Endothelial cell of umbilical vein (primary cell): ENCODE results near the gene TICRR. TPM values are rescaled to one million over a fixed set of nuclear protein-coding genes. Genes with fewer than 3 reads are reported as not detected.
A peak's percentile ranks its signal among the peaks of the same experiment; 100 is the strongest.

ENCODE experiments used
- BruUV-seq: library from RNA; stranded (reverse); fragments of 400-500 nt; replicated peaks from 2 replicates; lab custom pipeline; 2021; lab: Mats Ljungman, UMichigan
- CTCF ChIA-PET: fragments of 300-600, 350-600 bp; sonication (Branson Sonifier 250); formaldehyde crosslinking; loops from one replicate; lab custom pipeline; 2021; ENCODE audit warnings: antibody characterized with exemption, inconsistent platforms; lab: Charles Lee
- POLR2A ChIA-PET: fragments of 300-600, 350-600 bp; sonication (Branson Sonifier 250); formaldehyde crosslinking; loops from one replicate; lab custom pipeline; 2021; ENCODE audit warnings: antibody characterized with exemption, inconsistent platforms; lab: Charles Lee
- DNase-seq: peaks from one replicate; pipeline ENCODE4 v3.0.0-alpha.2; 2011; ENCODE audit warnings: low read depth, low spot score
- FAIRE-seq: peaks from 2 replicates; lab custom pipeline; 2011; peaks lifted over from hg19 to GRCh38; lab: Jason Lieb, UNC
- H2AFZ ChIP-seq: 2 replicates; pipeline ENCODE4 v1.6.0; 2012; ENCODE audit warnings: low read depth, low read length, control low read depth, inconsistent platforms
- H3K27ac ChIP-seq: 2 replicates; pipeline ENCODE4 v1.5.1; 2011; ENCODE audit warnings: low read depth, mild to moderate bottlenecking, control low read depth, low read length, moderate library complexity; ENCODE audit not compliant: insufficient read depth
- H3K27me3 ChIP-seq, 2 experiments: 2 replicates each; pipeline versions ENCODE4 v1.6.0 to v1.6.1; 2011; ENCODE audit warnings: low read length in 2 of 2, mixed read lengths in 1 of 2; ENCODE audit not compliant: control insufficient read depth in 2 of 2, insufficient read depth in 2 of 2
- H3K36me3 ChIP-seq, 2 experiments: 2 replicates in 1 of 2; 3 replicates in 1 of 2; pipeline ENCODE4 v1.5.1; 2011; ENCODE audit warnings: low read length in 2 of 2, mild to moderate bottlenecking in 1 of 2, moderate library complexity in 1 of 2; ENCODE audit not compliant: control insufficient read depth in 2 of 2, insufficient read depth in 2 of 2; ENCODE audit errors: extremely low read depth in 1 of 2
- H3K4me1 ChIP-seq: 3 replicates; pipeline ENCODE4 v1.5.1; 2011; ENCODE audit warnings: mild to moderate bottlenecking, low read length; ENCODE audit not compliant: control insufficient read depth, insufficient read depth; ENCODE audit errors: extremely low read depth
- H3K4me2 ChIP-seq: 2 replicates; pipeline ENCODE4 v1.6.1; 2011; ENCODE audit warnings: low read length, control low read depth, mixed read lengths; ENCODE audit not compliant: insufficient read depth
- H3K4me3 ChIP-seq, 3 experiments: fragments of 200-600 bp in 1 of 3; sonication (generic), shearing (Covaris generic) in 1 of 3; replicated peaks in 1 of 3; 2 replicates each; pipeline ENCODE4 v1.5.1; 2011 to 2016; ENCODE audit warnings: control low read depth in 3 of 3, low read length in 3 of 3, mild to moderate bottlenecking in 2 of 3, inconsistent platforms in 1 of 3, low read depth in 1 of 3, moderate library complexity in 1 of 3; ENCODE audit not compliant: insufficient read depth in 1 of 3
- H3K79me2 ChIP-seq: 2 replicates; pipeline ENCODE4 v1.6.0; 2012; ENCODE audit warnings: low read length, inconsistent platforms; ENCODE audit not compliant: control insufficient read depth, insufficient read depth
- H3K9ac ChIP-seq: replicated peaks from 2 replicates; pipeline ENCODE3; 2011; ENCODE audit warnings: low read length, control low read depth; ENCODE audit not compliant: insufficient read depth; ENCODE audit errors: extremely low read depth
- H3K9me1 ChIP-seq: replicated peaks from 3 replicates; pipeline ENCODE4 v1.6.0; 2011; ENCODE audit warnings: mild to moderate bottlenecking, low read length; ENCODE audit not compliant: control insufficient read depth, insufficient read depth; ENCODE audit errors: extremely low read depth
- H3K9me3 ChIP-seq: replicated peaks from 2 replicates; pipeline ENCODE4 v1.5.1; 2012; ENCODE audit warnings: low read length, inconsistent platforms; ENCODE audit not compliant: control insufficient read depth, insufficient read depth
- H4K20me1 ChIP-seq: replicated peaks from 2 replicates; pipeline ENCODE3; 2011; ENCODE audit warnings: mild to moderate bottlenecking, low read length; ENCODE audit not compliant: control insufficient read depth, insufficient read depth; ENCODE audit errors: extremely low read depth
- EZH2 ChIP-seq: IDR thresholded peaks from 2 replicates; pipeline ENCODE4 v1.6.1; 2012; ENCODE audit warnings: borderline replicate concordance, low read depth, mild to moderate bottlenecking, moderate library complexity, low read length, inconsistent platforms; ENCODE audit not compliant: severe bottlenecking
- FOS ChIP-seq: IDR thresholded peaks from 2 replicates; pipeline ENCODE4 v1.6.1; 2011; ENCODE audit warnings: mild to moderate bottlenecking, low read length, moderate library complexity, borderline replicate concordance; ENCODE audit not compliant: insufficient read depth
- GATA2 ChIP-seq: IDR thresholded peaks from 2 replicates; pipeline ENCODE4 v1.7.0; 2011; ENCODE audit warnings: low read depth, mild to moderate bottlenecking, moderate library complexity, mixed read lengths, low read length; ENCODE audit not compliant: insufficient read length, insufficient read depth
- JUN ChIP-seq: IDR thresholded peaks from 2 replicates; pipeline ENCODE4 v1.6.1; 2011; ENCODE audit warnings: borderline replicate concordance, low read depth; ENCODE audit not compliant: insufficient read length, insufficient read depth
- MYC ChIP-seq: IDR thresholded peaks from one replicate; pipeline ENCODE4 v1.6.1; 2011; ENCODE audit warnings: mild to moderate bottlenecking, low read depth, low read length
- POLR2A ChIP-seq: IDR thresholded peaks from 2 replicates; pipeline ENCODE4 v1.6.1; 2012; ENCODE audit warnings: low read depth, mild to moderate bottlenecking, control low read depth, low read length
- POLR2AphosphoS5 ChIP-seq: IDR thresholded peaks from 2 replicates; pipeline ENCODE4 v1.6.1; 2012; ENCODE audit warnings: low read depth, mild to moderate bottlenecking, control low read depth, low read length, moderate library complexity; ENCODE audit not compliant: insufficient read depth
- dilution Hi-C: fragments of 300-500 bp; cut with MboI; formaldehyde crosslinking; loops from one replicate; pipeline ENCODE4 v1.15.0; 2019; ENCODE audit warnings: low sequenced_read_pairs; ENCODE audit not compliant: extremely low pct_ligation_motif_present
- intact Hi-C: fragments of 100-400 bp; cut with micrococcal nuclease; formaldehyde crosslinking; loops from one replicate; pipeline ENCODE4 v1.10.0; 2022
- polyA plus RNA-seq, 4 experiments: library from polyadenylated mRNA; depleted of rRNA in 3 of 4; stranded (reverse) in 3 of 4; unstranded in 1 of 4; fragments of >200 nt; gene quantifications; 2 replicates each; pipeline versions ENCODE4 v1.2.1 to v1.2.3, GENCODE V29; 2011 to 2012; ENCODE audit warnings: missing spikeins in 1 of 4
- total RNA-seq: library from RNA; stranded (reverse); gene quantifications from 2 replicates; pipeline ENCODE4 v1.2.3, GENCODE V29; 2021
- TF ChIP-seq, protein P1 (sequence below), 2 donors: IDR thresholded peaks; 1 replicate in 1 of 2; 2 replicates in 1 of 2; pipeline ENCODE4 v1.5.1; 2011; ENCODE audit warnings: low read length in 2 of 2, mild to moderate bottlenecking in 2 of 2, moderate library complexity in 2 of 2, control low read depth in 1 of 2, inconsistent platforms in 1 of 2, low read depth in 1 of 2; ENCODE audit not compliant: insufficient read depth in 1 of 2; ENCODE audit errors: extremely low read depth in 1 of 2
- TF ChIP-seq, protein P2 (sequence below): IDR thresholded peaks from 2 replicates; pipeline ENCODE4 v1.6.1; 2011; ENCODE audit not compliant: insufficient read depth, insufficient read length

Gene TICRR
- total and polyA plus RNA-seq, 2 donors (not counting 3 experiments of a cell fraction or from before 2014, with no cell fraction given), result 4.9 to 19.4 TPM

- TF ChIP-seq GATA2 (no peak), JUN (no peak), FOS (no peak), POLR2AphosphoS5 (no peak), POLR2A (no peak), EZH2 (no peak), MYC (no peak)
- TF ChIP-seq, protein P1, sequence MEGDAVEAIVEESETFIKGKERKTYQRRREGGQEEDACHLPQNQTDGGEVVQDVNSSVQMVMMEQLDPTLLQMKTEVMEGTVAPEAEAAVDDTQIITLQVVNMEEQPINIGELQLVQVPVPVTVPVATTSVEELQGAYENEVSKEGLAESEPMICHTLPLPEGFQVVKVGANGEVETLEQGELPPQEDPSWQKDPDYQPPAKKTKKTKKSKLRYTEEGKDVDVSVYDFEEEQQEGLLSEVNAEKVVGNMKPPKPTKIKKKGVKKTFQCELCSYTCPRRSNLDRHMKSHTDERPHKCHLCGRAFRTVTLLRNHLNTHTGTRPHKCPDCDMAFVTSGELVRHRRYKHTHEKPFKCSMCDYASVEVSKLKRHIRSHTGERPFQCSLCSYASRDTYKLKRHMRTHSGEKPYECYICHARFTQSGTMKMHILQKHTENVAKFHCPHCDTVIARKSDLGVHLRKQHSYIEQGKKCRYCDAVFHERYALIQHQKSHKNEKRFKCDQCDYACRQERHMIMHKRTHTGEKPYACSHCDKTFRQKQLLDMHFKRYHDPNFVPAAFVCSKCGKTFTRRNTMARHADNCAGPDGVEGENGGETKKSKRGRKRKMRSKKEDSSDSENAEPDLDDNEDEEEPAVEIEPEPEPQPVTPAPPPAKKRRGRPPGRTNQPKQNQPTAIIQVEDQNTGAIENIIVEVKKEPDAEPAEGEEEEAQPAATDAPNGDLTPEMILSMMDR (IDR thresholded peaks at IDR 0.05; ENCODE audit: extremely low read depth in 1 of 2, insufficient read depth in 1 of 2, low read depth in 1 of 2, low read length in 2 of 2), result no peak
- TF ChIP-seq, protein P2, sequence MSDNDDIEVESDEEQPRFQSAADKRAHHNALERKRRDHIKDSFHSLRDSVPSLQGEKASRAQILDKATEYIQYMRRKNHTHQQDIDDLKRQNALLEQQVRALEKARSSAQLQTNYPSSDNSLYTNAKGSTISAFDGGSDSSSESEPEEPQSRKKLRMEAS, result no peak
- H3K36me3 ChIP-seq, result no peaks in the 10 kb centered on the region
- H3K9ac ChIP-seq, result peak overlapping the region; percentile 53
- peaks cover 18% of the 10 kb centered on the region for H3K4me1 ChIP-seq
- no peaks in the 10 kb centered on the region for H4K20me1 ChIP-seq
- H3K4me2 ChIP-seq, result peak overlapping the region; percentile 66
- H3K79me2 ChIP-seq, result peaks cover 52% of the 10 kb centered on the region
- peak overlapping the region; percentile 79 for H2AFZ ChIP-seq
- ChIA-PET CTCF (interaction anchor here (1.0 to 1.5 kb wide), 3 partner anchors 9 to 217 kb away, joined by 3 to 8 read pairs (median 5); no protein-coding TSS in a partner anchor), POLR2A (no interaction called here)
- FAIRE-seq (no peak), DNase-seq (peak; percentile 41)
- peak overlapping the region; percentile 7 for H3K27ac ChIP-seq
- peaks cover 6 to 7% of the 10 kb centered on the region in 2 experiments for H3K27me3 ChIP-seq
- no peaks in the 10 kb centered on the region for H3K9me3 ChIP-seq
- peak overlapping the region; percentile 52 to 84 (median 65) for H3K4me3 ChIP-seq
- dilution Hi-C loops (no loop called here), intact Hi-C loops (loop anchor here (1.0 kb wide), 1 partner anchor 242 kb away; the partner anchor contains the start of gene POLG)
- no peaks in the 10 kb centered on the region for H3K9me1 ChIP-seq
- BruUV-seq, result TSS peak; percentile 43
Observed at GRCh38 chr15:89575656-89576416, 567 bp downstream of the TICRR start.
